Activated B cell treated with CpG ODN at 0.5 μM for 24 hours (primary cell): ENCODE data around the gene GCHFR. TPM values are rescaled to one million over a fixed set of nuclear protein-coding genes. Genes with fewer than 3 reads are reported as not detected.

Experiments
- ATAC-seq: fragments of 200-7000 bp; cut with Tn5 transposase; one replicate; pipeline ENCODE4 v1.10.0; 2021; ENCODE audit warnings: low read depth, mild to moderate bottlenecking, moderate library complexity
- CTCF ChIA-PET: fragments of 350-600 bp; sonication (Branson Sonifier 250); formaldehyde crosslinking; loops from one replicate; lab custom pipeline; 2021; ENCODE audit warnings: antibody characterized with exemption; lab: Charles Lee
- POLR2A ChIA-PET: fragments of 350-600 bp; sonication (Branson Sonifier 250); formaldehyde crosslinking; loops from one replicate; lab custom pipeline; 2021; ENCODE audit warnings: antibody characterized with exemption; lab: Charles Lee
- DNase-seq: peaks from one replicate; pipeline ENCODE4 v3.0.0; 2022
- H3K27ac Mint-ChIP-seq: one replicate; pipeline ENCODE4 v1.8.0; 2020; ENCODE audit warnings: mixed read lengths
- H3K27me3 Mint-ChIP-seq: one replicate; pipeline ENCODE4 v1.8.0; 2021; ENCODE audit warnings: mixed read lengths
- H3K36me3 Mint-ChIP-seq: one replicate; pipeline ENCODE4 v1.8.0; 2021; ENCODE audit warnings: low read depth, mixed read lengths
- H3K4me1 Mint-ChIP-seq: one replicate; pipeline ENCODE4 v1.8.0; 2021; ENCODE audit warnings: mixed read lengths
- H3K4me3 Mint-ChIP-seq: one replicate; pipeline ENCODE4 v1.8.0; 2020; ENCODE audit warnings: mild to moderate bottlenecking, mixed read lengths
- H3K9me3 Mint-ChIP-seq: one replicate; pipeline ENCODE4 v1.8.0; 2020; ENCODE audit warnings: mixed read lengths
- intact Hi-C: fragments of 100-400 bp; cut with micrococcal nuclease; formaldehyde crosslinking; loops from one replicate; pipeline ENCODE4 v1.15.1; 2024
- total RNA-seq: library from RNA; stranded (reverse); gene quantifications from 2 replicates; pipeline ENCODE4 v1.2.3, GENCODE V29; 2022
- TF ChIP-seq, protein P1 (sequence below): fragments of 200-600 bp; IDR thresholded peaks from one replicate; pipeline ENCODE4 v1.8.0; 2022; ENCODE audit warnings: antibody characterized with exemption, mild to moderate bottlenecking

Gene GCHFR
- total RNA-seq, 1 donor from 2014 or later, result 21.1 TPM

DNA sequence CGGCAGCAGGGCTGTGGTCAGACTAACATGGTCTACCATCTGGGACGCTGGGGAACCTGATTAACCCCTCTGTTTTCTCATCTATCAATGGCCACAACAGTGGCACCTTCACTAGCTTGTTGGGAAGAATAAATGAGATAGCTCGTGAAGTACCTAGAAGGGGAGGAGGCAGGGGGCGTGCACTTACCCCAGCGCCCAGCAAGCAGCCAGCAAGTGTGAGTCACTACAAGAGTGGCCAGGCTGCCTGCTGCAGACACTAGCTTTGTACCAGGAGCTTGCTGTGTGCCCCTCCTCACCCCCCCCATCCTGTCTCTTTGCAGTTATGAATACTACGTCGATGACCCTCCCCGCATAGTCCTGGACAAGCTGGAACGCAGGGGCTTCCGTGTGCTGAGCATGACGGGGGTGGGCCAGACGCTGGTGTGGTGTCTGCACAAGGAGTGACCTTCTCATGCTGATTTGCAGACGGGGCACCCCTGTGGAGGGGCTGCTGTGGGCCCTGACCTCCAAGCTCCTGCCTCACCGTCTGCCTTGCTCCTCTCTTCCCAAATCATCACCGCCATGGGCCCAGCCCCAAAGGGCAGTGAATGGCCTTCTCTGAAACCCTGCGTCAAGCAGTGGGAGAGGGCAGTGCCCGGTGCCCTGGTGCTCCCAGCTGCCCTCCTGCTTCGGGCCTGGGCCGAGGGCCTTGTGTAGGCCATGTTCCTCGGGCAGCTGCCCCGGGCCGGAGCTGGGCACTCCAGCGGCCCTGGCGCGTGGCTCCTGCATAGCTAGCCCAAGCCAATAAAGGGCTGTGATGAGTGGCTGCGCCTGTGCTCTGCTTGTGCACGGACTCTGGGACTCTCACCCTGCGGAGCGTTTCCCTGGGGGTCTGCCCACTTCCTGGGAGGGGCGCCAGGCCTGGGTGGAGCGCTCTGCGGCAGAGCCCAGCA lies 3.3 kb downstream of the GCHFR start:
- H3K27ac Mint-ChIP-seq, result no peak overlapping the region
- DNase-seq (no peak), ATAC-seq (no peak)
- TF ChIP-seq, protein P1, sequence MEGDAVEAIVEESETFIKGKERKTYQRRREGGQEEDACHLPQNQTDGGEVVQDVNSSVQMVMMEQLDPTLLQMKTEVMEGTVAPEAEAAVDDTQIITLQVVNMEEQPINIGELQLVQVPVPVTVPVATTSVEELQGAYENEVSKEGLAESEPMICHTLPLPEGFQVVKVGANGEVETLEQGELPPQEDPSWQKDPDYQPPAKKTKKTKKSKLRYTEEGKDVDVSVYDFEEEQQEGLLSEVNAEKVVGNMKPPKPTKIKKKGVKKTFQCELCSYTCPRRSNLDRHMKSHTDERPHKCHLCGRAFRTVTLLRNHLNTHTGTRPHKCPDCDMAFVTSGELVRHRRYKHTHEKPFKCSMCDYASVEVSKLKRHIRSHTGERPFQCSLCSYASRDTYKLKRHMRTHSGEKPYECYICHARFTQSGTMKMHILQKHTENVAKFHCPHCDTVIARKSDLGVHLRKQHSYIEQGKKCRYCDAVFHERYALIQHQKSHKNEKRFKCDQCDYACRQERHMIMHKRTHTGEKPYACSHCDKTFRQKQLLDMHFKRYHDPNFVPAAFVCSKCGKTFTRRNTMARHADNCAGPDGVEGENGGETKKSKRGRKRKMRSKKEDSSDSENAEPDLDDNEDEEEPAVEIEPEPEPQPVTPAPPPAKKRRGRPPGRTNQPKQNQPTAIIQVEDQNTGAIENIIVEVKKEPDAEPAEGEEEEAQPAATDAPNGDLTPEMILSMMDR, result no peak
- peaks cover 64% of the 10 kb centered on the region for H3K4me1 Mint-ChIP-seq
- no peaks in the 10 kb centered on the region for H3K27me3 Mint-ChIP-seq
- ChIA-PET CTCF (interaction anchor here (6.6 kb wide), 1 partner anchor 15 kb away, joined by 45 read pairs; no protein-coding TSS in a partner anchor), POLR2A (interaction anchor here (0.6 to 4.2 kb wide), 6 partner anchors 72 to 697 kb away, joined by 3 to 15 read pairs (median 3); partner anchors contain the start of gene RAD51)
- no peaks in the 10 kb centered on the region for H3K9me3 Mint-ChIP-seq
- H3K4me3 Mint-ChIP-seq, result no peak overlapping the region
- intact Hi-C loops, result loop anchor here (5.0 kb wide), 3 partner anchors 200 to 350 kb away; partner anchors contain the start of genes BAHD1, CCDC32, INO80 and RPUSD2
- H3K36me3 Mint-ChIP-seq, result peaks cover 4% of the 10 kb centered on the region

DNA sequence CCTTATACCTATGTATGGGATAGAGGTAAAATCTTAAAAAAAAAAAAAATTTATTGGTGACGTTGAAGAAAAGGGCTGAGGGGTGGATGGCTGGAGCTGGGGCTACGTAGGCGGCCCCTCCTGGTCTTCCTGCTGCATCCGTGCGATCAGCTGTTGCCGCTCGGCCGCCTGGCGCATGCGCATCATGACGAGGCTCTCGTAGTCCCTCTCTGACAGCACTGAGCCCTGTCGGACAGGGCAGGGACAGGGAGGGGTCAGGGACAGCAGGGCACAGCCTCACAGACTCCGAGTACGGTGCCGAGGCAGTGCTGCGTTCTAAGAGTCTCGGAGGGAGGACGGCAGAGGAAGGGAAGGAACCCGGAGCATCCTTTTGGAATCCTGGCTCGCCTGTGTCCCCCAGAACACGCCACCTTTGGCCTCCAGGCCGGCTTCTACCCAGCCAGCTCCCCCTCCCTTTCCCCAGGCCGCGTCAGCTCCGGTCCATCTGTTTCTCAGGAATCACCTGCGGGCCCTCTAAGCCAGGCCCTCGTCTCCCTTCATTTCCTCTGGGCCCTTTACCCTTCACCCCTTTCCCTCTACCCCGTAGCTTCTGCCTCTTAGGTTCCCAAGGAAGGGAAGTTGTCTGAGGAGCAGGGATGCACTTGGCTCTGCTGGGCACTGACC lies 4.1 kb downstream of the GCHFR start:
- DNase-seq (no peak), ATAC-seq (no peak)
- H3K27ac Mint-ChIP-seq, result no peak overlapping the region
- peaks cover 8% of the 10 kb centered on the region for H3K36me3 Mint-ChIP-seq
- ChIA-PET CTCF (interaction anchor here (6.6 kb wide), 1 partner anchor 14 kb away, joined by 45 read pairs; no protein-coding TSS in a partner anchor), POLR2A (interaction anchor here (1.0 to 4.2 kb wide), 8 partner anchors 9 to 217 kb away, joined by 3 to 49 read pairs (median 15); partner anchors contain the start of genes CCDC32, DNAJC17, RAD51 and ZFYVE19)
- no peaks in the 10 kb centered on the region for H3K27me3 Mint-ChIP-seq
- no peaks in the 10 kb centered on the region for H3K9me3 Mint-ChIP-seq
- intact Hi-C loops, result loop anchor here (5.0 kb wide), 3 partner anchors 201 to 349 kb away; partner anchors contain the start of genes BAHD1, CCDC32, INO80 and RPUSD2
- H3K4me3 Mint-ChIP-seq, result no peak overlapping the region
- TF ChIP-seq, protein P1, result no peak
- peaks cover 70% of the 10 kb centered on the region for H3K4me1 Mint-ChIP-seq

- ATAC-seq (peak; percentile 6), DNase-seq (no peak)
- TF ChIP-seq, protein P1, result no peak
- intact Hi-C loops, result loop anchor here (1.0 to 5.0 kb wide), 8 partner anchors 13 to 349 kb away; partner anchors contain the start of genes BAHD1, CCDC32, DNAJC17 and INO80
- Mint-ChIP-seq H3K9me3 (no peaks in the 10 kb centered on the region), H3K4me3 (peak overlapping the region; percentile 82), H3K27ac (peak overlapping the region; percentile 93), H3K36me3 (peaks cover 12% of the 10 kb centered on the region), H3K27me3 (no peaks in the 10 kb centered on the region), H3K4me1 (peaks cover 63% of the 10 kb centered on the region)
- CTCF ChIA-PET, result interaction anchor here (1.2 to 6.6 kb wide), 4 partner anchors 10 to 22 kb away, joined by 3 to 45 read pairs (median 8); no protein-coding TSS in a partner anchor
- POLR2A ChIA-PET, result interaction anchor here (1.0 to 3.3 kb wide), 8 partner anchors 9 to 204 kb away, joined by 4 to 49 read pairs (median 14); partner anchors contain the start of genes CCDC32, DNAJC17, RAD51 and VPS18
Observed at GRCh38 chr15:40768521-40769273, 4.8 kb downstream of the GCHFR start.

GRCh38 chr15:40769274-40770146 lies 5.6 kb downstream of the GCHFR start, which contains the start of gene C15orf62:
Gene C15orf62, plus strand, starts transcription at chr15:40769980. Its CDS starts 516 bp downstream, at chr15:40770496.
- intact Hi-C loops, result loop anchor here (1.0 to 5.0 kb wide), 8 partner anchors 13 to 348 kb away; partner anchors contain the start of genes BAHD1, CCDC32, DNAJC17 and INO80
- peak; percentile 84 for ATAC-seq
- POLR2A ChIA-PET, result interaction anchor here (0.6 to 3.3 kb wide), 17 partner anchors 11 to 1200 kb away, joined by 3 to 49 read pairs (median 6); partner anchors contain the start of genes CCDC32, CHP1, DNAJC17 and EXD1

More at GRCh38 chr15:40769274-40770146, 5.6 kb downstream of the GCHFR start, which contains the start of gene C15orf62:
- H3K27ac Mint-ChIP-seq, result peak within 1 kb of the TSS; percentile 93
- peak; percentile 81 for DNase-seq
- TF ChIP-seq, protein P1, result no peak
- peaks cover 59% of the 10 kb centered on the region for H3K4me1 Mint-ChIP-seq
- peaks cover 19% of the 10 kb centered on the region for H3K36me3 Mint-ChIP-seq
- peak within 1 kb of the TSS; percentile 82 for H3K4me3 Mint-ChIP-seq
- no peaks in the 10 kb centered on the region for H3K27me3 Mint-ChIP-seq
- CTCF ChIA-PET, result interaction anchor here (0.9 to 6.6 kb wide), 5 partner anchors 9 to 216 kb away, joined by 3 to 45 read pairs (median 5); no protein-coding TSS in a partner anchor
- H3K9me3 Mint-ChIP-seq, result no peaks in the 10 kb centered on the region
